ENCODE results near the gene ADAMTS18.

GRCh38 chr16:77310877-77311276 is 124.0 kb downstream of the ADAMTS18 start:
- TF ChIP-seq CTCF (tag by site-specific recombination; IDR thresholded peaks at IDR 0.05) (no peak), ZNF776 (tag by site-specific recombination; IDR thresholded peaks at IDR 0.05; ENCODE audit: borderline replicate concordance) (no peak), ZSCAN30 (tag by site-specific recombination; IDR thresholded peaks at IDR 0.05) (no peak), REST (tag by site-specific recombination; IDR thresholded peaks at IDR 0.05) (no peak), ZFP3 (tag by site-specific recombination; IDR thresholded peaks at IDR 0.05; ENCODE audit: low read depth) (no peak), ZBTB49 (tag by site-specific recombination; IDR thresholded peaks at IDR 0.05; ENCODE audit: low read depth) (no peak), ZNF274 (IDR thresholded peaks at IDR 0.05; ENCODE audit: low read length) (no peak), ZNF274 (tag by site-specific recombination; IDR thresholded peaks at IDR 0.05; ENCODE audit: borderline replicate concordance) (no peak), ZNF10 (tag by site-specific recombination; IDR thresholded peaks at IDR 0.05) (no peak), ZNF624 (tag by site-specific recombination; IDR thresholded peaks at IDR 0.05) (no peak), ZNF335 (tag by site-specific recombination; conservative IDR thresholded peaks at IDR 0.05) (no peak), ZNF768 (tag by site-specific recombination; IDR thresholded peaks at IDR 0.05) (no peak)

Measured in HEK293 (cell line).